Adipocyte (in vitro differentiated cells): Measurements from ENCODE around the gene SRSF10.
"Not testable (repeated sequence)": the region's sequence is repeated elsewhere in the genome, so short reads cannot be mapped to it uniquely, and the experiment has no call there.

Source experiments
- DNase-seq: peaks from one replicate; pipeline ENCODE4 v3.0.0-alpha.2; 2015; ENCODE audit warnings: low read depth
- H3K27me3 ChIP-seq: replicated peaks from 2 replicates; pipeline ENCODE4 v1.7.0; 2013; ENCODE audit warnings: mild to moderate bottlenecking, low read length, moderate library complexity; ENCODE audit not compliant: control insufficient read depth, insufficient read depth
- H3K36me3 ChIP-seq: 2 replicates; pipeline ENCODE4 v1.7.0; 2013; ENCODE audit warnings: low read length, mild to moderate bottlenecking, moderate library complexity; ENCODE audit not compliant: control insufficient read depth, insufficient read depth, severe bottlenecking
- H3K4me1 ChIP-seq: 2 replicates; pipeline ENCODE4 v1.7.0; 2013; ENCODE audit warnings: mild to moderate bottlenecking, low read length, moderate library complexity; ENCODE audit not compliant: control insufficient read depth, insufficient read depth
- H3K4me3 ChIP-seq: 2 replicates; pipeline ENCODE4 v1.7.0; 2013; ENCODE audit warnings: mild to moderate bottlenecking, low read length, moderate library complexity
- H3K9ac ChIP-seq: 2 replicates; pipeline ENCODE4 v1.7.0; 2013; ENCODE audit warnings: mild to moderate bottlenecking, low read length, moderate library complexity
- H3K9me3 ChIP-seq: 2 replicates; pipeline ENCODE4 v1.7.0; 2013; ENCODE audit warnings: mild to moderate bottlenecking, low read length, moderate library complexity; ENCODE audit not compliant: control insufficient read depth

The SRSF10 gene

DNA sequence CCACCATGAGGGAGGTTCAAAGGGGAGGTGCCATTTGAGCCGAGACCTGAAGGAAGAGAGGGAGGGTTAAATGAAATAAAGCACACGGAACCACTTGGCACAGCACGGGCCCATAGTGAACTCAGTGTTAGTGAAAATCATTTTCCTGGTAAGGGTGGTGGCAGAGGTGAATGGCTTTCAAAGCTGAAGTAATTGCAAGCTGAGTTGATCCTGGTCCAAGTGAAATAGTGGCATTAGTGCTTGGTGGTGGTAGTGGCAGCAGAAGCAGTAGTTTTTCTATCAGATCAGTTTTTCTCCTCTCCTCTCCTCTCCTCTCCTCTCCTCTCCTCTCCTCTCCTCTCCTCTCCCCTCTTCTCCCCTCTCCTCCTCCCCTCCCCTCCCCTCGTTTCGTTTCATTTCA lies 30.5 kb upstream of the SRSF10 start:
- DNase-seq: no peak
- Histone ChIP-seq H3K4me3 (no peak overlapping the region), H3K27me3 (no peaks in the 10 kb centered on the region), H3K36me3 (no peaks in the 10 kb centered on the region), H3K4me1 (peaks cover 29% of the 10 kb centered on the region), H3K9ac (no peak overlapping the region), H3K9me3 (no peaks in the 10 kb centered on the region)

DNA sequence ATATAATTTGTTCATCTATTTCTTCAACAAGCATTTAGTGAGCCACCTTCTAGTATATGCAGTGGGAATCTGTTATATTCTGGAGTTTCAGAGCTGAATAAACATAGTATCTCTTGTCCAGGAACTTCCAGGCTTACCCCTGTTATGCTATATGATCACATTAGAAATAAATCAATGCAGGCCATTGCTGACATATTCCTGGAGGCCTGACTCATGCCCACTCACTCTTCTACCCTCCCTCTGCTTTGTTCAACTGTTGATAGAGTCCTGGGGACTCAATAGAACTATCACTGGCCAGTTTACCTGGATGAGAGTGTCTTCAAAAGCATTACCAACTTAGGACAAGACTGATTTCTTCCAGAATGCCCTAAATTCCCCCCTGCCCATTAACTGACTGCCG lies 29.3 kb upstream of the SRSF10 start:
- H3K9ac ChIP-seq: no peak overlapping the region
- no peaks in the 10 kb centered on the region for H3K9me3 ChIP-seq
- no peak overlapping the region for H3K4me3 ChIP-seq
- peaks cover 3% of the 10 kb centered on the region for H3K27me3 ChIP-seq
- H3K36me3 ChIP-seq: no peaks in the 10 kb centered on the region
- H3K4me1 ChIP-seq: peaks cover 23% of the 10 kb centered on the region
- no peak for DNase-seq

DNA sequence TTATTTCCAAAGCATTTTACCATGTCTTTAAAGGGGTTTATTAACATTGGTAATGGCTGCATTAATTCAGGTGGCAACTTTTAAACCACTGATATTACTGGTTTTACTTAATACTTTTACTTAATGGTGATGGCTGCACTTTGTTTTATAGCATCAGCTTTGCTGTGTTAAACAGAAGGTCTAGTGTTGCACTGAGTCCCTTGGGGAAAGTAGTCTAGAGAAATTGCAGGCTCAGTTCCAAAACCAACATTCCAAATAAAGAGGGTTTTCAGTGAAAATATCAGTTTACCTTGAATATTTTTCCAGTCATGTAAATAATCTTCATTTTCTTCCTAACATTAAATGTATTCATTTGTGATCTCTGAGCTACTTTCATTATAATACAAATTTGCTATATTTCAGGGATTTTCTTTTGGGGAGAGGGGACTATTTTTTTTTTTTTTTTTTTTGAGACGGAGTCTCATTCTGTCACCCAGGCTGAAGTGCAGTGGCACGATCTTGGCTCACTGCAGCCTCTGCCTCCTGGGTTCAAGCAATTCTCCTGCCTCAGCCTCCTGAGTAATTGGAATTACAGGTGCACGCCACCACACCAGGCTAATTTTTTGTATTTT lies 28.6 kb upstream of the SRSF10 start:
- not testable (repeated sequence) for H3K27me3 ChIP-seq, H3K36me3 ChIP-seq, H3K9me3 ChIP-seq, H3K9ac ChIP-seq, H3K4me3 ChIP-seq
- peak; percentile 92 for DNase-seq
- peaks cover 25% of the 10 kb centered on the region for H3K4me1 ChIP-seq

DNA sequence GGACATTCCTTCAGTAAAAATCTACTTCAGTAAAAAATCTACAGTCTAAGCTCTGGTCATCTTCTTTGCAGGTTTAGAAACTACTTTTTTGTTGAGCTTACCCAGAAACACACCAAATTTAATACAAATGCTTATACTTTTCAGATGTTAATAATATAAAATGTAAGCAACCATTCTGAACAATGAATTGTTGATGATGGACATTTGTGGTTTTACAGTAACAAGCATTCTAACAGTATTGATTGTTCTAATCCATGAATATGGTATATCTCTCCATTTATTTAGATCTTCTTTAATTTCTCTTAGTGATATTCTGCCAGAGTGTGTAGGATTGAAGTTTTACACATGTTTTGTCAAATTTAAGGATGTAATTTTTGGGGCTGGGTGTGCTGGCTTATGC lies 27.0 kb upstream of the SRSF10 start:
- Histone ChIP-seq H3K4me3 (no peak overlapping the region), H3K4me1 (peaks cover 30% of the 10 kb centered on the region), H3K36me3 (no peaks in the 10 kb centered on the region), H3K9ac (no peak overlapping the region), H3K9me3 (no peaks in the 10 kb centered on the region), H3K27me3 (peaks cover 3% of the 10 kb centered on the region)
- no peak for DNase-seq

DNA sequence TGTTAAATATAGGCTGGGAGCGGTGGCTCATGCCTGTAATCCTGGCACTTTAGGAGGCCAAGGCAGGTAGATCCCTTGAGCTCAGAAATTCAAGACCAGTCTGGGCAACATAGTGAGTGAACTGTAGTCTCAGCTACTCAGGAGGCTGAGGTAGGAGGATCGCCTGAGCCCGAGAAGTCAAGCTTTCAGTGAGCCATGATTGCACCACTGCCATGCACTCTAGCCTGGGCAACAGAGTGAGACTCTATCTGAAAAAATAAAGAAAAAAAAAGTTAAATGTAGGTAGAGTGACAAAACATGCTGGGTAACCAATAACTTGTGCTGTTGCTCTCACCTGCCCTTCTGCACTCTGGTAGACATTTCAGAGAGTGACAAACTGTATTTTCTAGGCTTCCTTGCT lies 25.0 kb upstream of the SRSF10 start:
- Histone ChIP-seq H3K4me3 (no peak overlapping the region), H3K36me3 (no peaks in the 10 kb centered on the region), H3K27me3 (peaks cover 3% of the 10 kb centered on the region), H3K9me3 (no peaks in the 10 kb centered on the region), H3K9ac (no peak overlapping the region), H3K4me1 (peaks cover 23% of the 10 kb centered on the region)
- no peak for DNase-seq

DNA sequence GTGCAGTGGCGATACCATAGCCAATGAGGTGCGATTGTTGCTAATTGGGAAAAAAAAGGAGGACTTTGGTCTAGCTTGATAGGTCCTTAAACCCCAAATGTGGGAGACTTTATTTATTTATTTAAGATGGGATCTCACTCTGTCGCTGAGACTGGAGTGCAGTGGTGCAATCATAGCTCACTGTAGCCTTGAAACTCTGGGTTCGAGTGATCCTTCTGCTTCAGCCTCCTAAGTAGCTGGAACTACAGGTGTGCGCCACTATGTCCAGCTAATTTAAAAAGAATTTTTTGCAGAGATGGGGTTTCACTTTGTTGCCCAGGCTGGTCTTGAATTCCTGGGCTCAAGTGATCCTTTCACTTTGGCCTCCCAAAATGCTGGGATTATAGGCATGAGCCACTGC lies 24.0 kb upstream of the SRSF10 start:
- no peaks in the 10 kb centered on the region for H3K9me3 ChIP-seq
- no peak for DNase-seq
- peaks cover 3% of the 10 kb centered on the region for H3K27me3 ChIP-seq
- H3K4me3 ChIP-seq: no peak overlapping the region
- peaks cover 22% of the 10 kb centered on the region for H3K4me1 ChIP-seq
- no peaks in the 10 kb centered on the region for H3K36me3 ChIP-seq
- H3K9ac ChIP-seq: no peak overlapping the region

DNA sequence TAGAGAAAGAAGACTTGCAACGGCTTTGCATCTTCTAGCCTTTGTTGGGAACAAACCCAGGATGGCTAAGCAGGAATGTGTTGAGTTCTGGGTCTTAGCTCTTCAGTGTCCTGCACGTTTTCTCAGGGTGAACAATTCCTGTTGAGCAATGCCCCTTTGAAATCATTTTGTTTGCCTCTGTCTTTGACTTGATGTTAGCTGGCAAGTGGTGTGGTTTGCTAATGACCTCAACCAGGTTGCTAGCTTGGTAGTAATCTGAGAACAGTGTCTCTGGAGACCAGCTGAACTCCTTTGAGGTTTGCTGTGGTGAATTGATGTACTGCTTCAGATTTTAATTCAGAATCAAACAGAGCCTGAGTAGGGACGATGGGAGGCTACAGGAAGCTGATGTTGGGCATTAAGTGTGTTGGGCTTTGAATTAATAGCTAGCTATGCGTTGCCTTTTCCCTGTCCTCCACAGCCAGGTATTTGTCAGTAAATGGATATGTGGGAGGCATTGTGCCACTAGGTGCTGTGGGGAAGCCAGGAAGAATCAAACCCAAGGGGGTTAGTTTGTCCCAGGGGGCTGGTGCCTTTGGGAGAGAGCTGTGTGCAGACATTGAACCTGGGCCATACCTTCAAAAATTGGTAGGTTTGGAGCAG lies 23.3 kb upstream of the SRSF10 start:
- peak; percentile 74 for DNase-seq
- H3K9ac ChIP-seq: no peak overlapping the region
- no peaks in the 10 kb centered on the region for H3K36me3 ChIP-seq
- H3K9me3 ChIP-seq: no peaks in the 10 kb centered on the region
- peaks cover 20% of the 10 kb centered on the region for H3K4me1 ChIP-seq
- no peak overlapping the region for H3K4me3 ChIP-seq
- peaks cover 3% of the 10 kb centered on the region for H3K27me3 ChIP-seq

DNA sequence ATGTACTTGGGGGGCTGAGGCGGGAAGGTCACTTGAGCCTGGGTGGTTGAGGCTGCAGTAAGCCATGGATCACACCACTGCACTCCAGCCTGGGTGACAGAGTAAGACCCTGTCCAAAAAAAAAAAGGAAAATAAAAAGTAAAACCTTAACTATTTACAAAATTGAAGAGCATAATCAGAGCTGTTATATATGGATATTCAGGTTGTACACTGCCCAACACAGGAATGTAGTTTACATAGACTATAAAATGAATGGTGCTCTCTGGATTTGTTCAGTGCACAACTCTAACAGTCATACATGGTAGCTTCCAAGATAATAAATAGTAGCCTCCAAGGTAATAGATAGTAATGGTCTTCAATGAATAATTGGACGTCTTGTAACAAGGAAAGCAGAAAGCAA lies 22.6 kb upstream of the SRSF10 start:
- H3K36me3 ChIP-seq: no peaks in the 10 kb centered on the region
- peaks cover 3% of the 10 kb centered on the region for H3K27me3 ChIP-seq
- no peak for DNase-seq
- H3K4me1 ChIP-seq: peaks cover 16% of the 10 kb centered on the region
- no peak overlapping the region for H3K4me3 ChIP-seq
- H3K9me3 ChIP-seq: no peaks in the 10 kb centered on the region
- no peak overlapping the region for H3K9ac ChIP-seq

DNA sequence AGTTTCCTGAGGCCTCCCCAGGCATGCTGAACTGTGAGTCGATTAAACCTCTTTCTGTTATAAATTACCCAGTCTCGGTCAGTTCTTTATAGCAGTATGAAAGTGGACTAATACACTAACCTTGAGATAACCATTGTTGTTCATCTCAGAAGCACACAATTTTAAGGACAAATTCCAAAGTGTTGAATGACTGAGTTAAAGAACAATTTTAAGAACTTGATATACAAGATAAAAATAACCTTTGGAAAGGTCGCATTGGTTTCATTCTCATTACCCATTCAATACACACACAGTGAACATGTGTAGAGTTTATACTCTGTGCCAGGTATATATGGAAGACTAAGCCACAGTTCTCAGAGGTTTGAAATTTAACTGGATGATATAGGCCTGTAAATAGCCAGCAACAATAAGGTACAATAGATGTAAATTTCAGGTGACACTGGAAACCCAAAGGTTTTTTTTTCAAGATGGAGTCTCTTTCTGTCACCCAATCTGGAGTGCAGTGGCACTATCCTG lies 19.1 kb upstream of the SRSF10 start:
- Histone ChIP-seq H3K27me3 (no peaks in the 10 kb centered on the region), H3K9me3 (no peaks in the 10 kb centered on the region)
- DNase-seq: no peak

DNA sequence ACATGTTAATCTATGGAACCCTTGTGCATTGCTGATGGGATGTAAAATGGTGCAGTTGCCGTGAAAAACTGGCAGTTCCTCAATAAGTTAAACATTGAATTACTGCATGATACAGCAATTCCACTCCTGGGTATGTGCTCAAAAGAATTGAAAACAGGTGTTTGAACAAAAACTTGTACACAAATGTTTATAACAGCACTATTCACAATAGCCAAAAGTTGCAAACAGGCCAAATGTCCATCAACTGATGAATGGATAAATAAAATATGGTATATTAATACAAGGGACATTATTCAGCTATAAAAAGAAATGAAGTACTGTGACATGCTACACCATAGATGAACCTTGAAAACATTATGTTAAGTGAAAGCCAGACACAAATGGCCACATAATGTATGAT lies 17.7 kb upstream of the SRSF10 start:
- no peak overlapping the region for H3K4me3 ChIP-seq
- H3K27me3 ChIP-seq: no peaks in the 10 kb centered on the region
- no peak overlapping the region for H3K9ac ChIP-seq
- H3K9me3 ChIP-seq: no peaks in the 10 kb centered on the region
- no peaks in the 10 kb centered on the region for H3K36me3 ChIP-seq
- H3K4me1 ChIP-seq: peaks cover 5% of the 10 kb centered on the region
- DNase-seq: peak; percentile 50

More for the DNA sequence above, 19.1 kb upstream of the SRSF10 start:
- Histone ChIP-seq H3K36me3 (no peaks in the 10 kb centered on the region), H3K4me1 (peaks cover 16% of the 10 kb centered on the region), H3K4me3 (no peak overlapping the region), H3K9ac (no peak overlapping the region)

DNA sequence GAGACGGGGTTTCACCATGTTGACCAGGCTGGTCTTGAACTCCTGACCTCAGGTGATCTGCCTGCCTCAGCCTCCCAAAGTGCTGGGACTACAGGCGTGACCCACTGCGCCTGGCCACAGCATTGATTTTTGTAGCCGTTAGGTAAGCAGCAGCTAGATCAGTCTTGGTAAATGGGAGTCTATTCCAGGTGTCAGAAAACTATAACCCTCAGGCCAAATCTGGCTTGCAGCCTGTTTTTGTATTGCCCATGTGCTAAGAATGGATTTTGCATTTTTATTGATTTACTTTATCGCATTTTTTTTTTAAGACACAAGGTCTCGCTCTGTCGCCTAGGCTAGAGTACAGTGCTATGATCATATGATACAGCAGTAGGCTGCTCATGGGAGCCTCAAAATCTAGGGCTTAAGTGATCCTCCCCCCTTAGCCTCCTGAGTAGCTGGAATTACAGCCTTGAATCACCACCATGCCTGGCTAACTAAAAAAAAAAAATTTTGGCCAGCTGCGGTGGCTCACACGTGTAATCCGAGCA lies 16.6 kb upstream of the SRSF10 start:
- no peak for DNase-seq
- Histone ChIP-seq H3K27me3 (no peaks in the 10 kb centered on the region), H3K4me1 (peaks cover 4% of the 10 kb centered on the region), H3K9ac (no peak overlapping the region), H3K9me3 (no peaks in the 10 kb centered on the region), H3K4me3 (no peak overlapping the region), H3K36me3 (no peaks in the 10 kb centered on the region)
